Caki2 (cell line): ENCODE results near the gene SPAG7. TPM values are rescaled to one million over a fixed set of nuclear protein-coding genes. Genes with fewer than 3 reads are reported as not detected.

ENCODE experiments used
- DNase-seq: peaks from one replicate; pipeline ENCODE4 v3.0.0-alpha.2; 2015; ENCODE audit warnings: low read depth
- in situ Hi-C: cut with HindIII; loops from 2 replicates; pipeline ENCODE4 v1.10.0; 2016; ENCODE audit warnings: low sequenced_read_pairs, low pct_unique_long_range_greater_than_20kb, mixed read lengths
- total RNA-seq: library from RNA; depleted of rRNA; stranded (reverse); fragments of >200 nt; shearing (Covaris generic); gene quantifications from 2 replicates; pipeline ENCODE4 v1.2.3, GENCODE V29; 2014; ENCODE audit warnings: low replicate concordance

The SPAG7 gene
- total RNA-seq, 1 experiment from 2014 or later: 23.1 TPM

DNA sequence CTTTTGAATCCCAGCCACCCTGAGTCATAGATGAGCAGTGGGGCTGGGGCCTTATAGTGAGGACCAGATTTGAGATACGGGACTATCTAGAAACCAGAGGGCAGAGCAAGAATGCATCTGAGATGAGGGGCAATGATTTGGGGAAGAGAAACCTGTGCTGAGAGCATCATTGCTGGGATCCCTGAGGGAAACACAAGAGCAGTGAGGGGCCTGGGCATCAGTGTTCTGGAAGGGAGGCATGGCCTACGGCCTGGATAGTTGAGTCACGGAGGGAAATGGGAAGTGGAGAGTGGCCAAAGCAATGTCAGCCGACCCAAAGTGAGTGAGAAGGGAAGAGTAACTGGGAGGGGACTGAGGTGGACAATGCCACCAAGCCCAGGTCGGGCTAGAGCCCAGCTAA, 14.7 kb upstream of the SPAG7 start:
- no peak for DNase-seq
- in situ Hi-C loops: no loop called here

DNA sequence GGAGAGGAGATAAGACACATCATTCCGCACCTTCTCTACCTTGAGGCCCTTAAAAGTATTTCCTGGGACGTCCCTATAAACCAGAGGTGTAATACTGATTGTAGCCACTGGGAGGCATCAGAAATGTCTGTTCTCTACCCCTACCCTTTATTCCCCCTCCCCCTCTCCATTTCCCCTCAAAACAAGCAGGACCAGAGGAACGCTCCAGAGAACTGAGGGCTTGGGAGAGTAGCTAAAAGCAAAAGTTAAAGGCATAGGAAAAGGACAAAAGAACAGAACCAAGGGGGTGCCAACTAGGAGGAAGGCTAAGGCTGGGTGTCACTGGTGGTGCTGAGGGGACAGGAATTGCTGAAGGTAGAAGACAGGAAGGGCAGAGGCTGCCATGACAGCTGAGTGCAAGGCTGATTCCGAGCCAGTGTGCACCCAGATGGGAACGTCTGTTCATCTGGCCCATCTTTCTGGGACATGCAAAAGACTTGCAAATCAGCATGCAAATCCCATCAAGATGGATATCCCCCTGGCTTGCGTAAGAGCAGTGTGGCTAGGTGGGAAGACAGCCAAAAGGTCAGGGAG, 13.1 kb upstream of the SPAG7 start:
- no peak for DNase-seq
- in situ Hi-C loops: no loop called here

GRCh38 chr17:4978726-4979125, 11.1 kb upstream of the SPAG7 start:
- no peak for DNase-seq
- in situ Hi-C loops: no loop called here

DNA sequence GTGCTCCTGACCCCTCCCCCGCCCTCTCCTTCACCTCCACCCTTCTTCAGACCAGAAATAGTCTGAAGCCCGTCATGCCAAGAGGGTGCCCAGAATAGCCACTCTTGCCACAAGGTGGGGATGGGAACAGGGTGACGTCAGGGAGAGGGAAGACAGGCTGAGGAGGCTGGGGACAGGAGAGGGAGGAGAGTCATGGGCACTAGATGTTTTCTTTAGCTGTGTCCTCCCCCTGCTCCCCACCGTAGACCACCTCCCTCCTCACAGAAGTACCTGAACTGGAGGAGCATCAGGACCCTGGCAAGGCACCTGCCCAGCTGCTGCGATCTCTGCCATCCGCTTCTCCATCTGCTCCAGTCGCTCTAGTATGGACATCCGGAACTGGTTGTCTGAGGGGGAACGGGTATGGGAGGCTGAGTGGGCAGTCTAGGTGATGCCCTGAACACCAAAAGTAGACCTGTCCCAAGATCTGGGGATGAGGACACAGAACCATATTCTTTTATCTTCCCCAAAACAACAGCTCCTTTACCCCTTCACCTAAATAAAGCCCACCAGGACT, 6.6 kb upstream of the SPAG7 start:
- DNase-seq: no peak
- in situ Hi-C loops: no loop called here

GRCh38 chr17:4973256-4974114, 5.9 kb upstream of the SPAG7 start:
- DNase-seq: no peak
- in situ Hi-C loops: no loop called here

DNA sequence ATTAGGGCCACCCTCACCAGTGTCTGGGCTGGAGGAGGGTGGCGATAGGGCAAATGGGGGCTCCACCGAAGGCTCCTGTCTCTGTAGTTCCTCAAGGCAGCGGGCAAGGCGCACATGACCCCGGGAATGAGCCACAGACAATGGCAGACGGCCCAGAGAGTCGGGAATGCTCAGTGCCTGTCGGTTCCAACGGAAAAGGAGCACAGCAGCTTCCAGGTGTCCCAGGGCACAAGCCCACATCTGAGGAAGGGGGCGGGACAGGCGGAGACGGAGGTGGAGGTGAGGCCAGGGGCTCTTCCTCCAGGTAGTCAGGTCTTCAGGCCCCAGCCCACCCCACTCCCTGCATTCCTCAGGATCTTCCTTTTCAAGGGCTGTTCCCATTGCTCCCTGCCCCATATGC, 5.1 kb upstream of the SPAG7 start:
- in situ Hi-C loops: no loop called here
- DNase-seq: no peak

DNA sequence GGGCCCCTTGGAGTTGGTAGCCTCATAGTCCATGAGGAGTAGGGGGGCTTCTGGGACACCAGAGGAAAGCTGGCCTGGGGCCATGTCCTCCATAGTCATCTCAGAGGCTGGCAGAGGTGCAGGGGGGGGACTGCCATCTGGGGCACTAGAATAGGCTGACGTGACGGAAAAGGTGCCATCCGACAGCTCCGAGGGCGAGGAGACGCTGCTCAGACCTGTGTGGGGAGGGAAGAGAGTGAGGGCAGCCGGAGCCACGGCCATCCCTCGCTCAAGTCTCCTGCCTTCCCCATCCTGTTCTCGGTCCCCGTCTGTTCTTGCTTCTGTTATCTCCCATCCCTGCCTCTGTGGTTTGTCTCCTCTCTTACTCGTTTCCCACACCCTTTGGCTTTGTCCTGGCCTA, 4.7 kb upstream of the SPAG7 start:
- no peak for DNase-seq
- in situ Hi-C loops: no loop called here

- no peak for DNase-seq
- in situ Hi-C loops: no loop called here
Observed at GRCh38 chr17:4971826-4972225, 4.2 kb upstream of the SPAG7 start.

DNA sequence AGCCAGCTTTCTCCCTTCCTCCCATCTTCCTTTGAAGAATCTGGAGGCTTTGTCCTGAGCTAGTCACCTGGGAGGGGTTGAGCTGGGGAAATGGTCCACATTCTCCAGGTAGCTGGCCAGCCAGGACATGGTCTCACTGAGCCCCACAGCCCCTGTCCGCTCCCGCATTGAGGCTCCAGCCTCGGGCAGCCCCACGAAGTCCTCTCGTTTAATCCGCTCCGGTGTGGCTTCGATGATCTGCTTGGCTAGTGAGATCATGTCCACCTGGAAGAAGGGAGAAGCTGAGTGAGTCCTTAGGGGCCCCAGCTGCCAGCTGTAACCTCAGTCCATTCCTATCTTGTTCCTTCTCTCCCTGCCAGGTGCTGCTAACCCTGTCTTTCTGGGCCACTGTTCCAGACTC, 2.7 kb upstream of the SPAG7 start:
- in situ Hi-C loops: no loop called here
- no peak for DNase-seq

GRCh38 chr17:4969551-4970173, 2.0 kb upstream of the SPAG7 start:
- in situ Hi-C loops: no loop called here
- DNase-seq: no peak

GRCh38 chr17:4969047-4969550, 1.5 kb upstream of the SPAG7 start:
- in situ Hi-C loops: no loop called here
- peak; percentile 72 for DNase-seq

DNA sequence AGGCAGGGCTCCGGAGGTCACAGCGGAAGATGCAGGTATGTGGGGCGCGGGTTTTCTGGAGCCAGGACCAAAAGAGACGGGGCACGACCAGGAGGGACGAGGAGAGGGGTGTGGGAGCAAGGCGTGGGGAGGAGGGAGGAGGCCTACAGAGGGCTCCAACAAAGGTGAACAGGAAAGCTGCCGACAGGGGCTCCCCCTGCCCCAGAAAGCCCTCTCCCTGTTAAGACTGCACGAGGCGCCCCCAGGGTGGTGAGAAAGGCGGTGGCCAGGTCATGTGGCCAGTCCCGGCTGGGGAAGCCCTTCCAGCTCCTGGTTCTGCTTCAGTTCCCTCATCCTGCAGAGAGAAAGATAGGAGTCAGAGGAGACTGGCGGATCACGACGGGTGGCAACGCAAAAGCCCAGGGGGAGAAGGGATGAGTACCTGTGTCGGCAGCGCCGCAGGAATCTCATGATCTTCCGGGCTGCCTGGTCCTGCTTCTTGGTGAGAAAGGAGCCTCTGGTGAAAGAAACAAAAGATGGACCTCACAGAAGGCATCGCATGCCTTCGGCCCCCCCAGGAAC, 949 bp upstream of the SPAG7 start:
- peak; percentile 77 for DNase-seq
- in situ Hi-C loops: no loop called here

GRCh38 chr17:4966844-4967538, 626 bp downstream of the SPAG7 start:
- in situ Hi-C loops: no loop called here
- peak; percentile 99 for DNase-seq

DNA sequence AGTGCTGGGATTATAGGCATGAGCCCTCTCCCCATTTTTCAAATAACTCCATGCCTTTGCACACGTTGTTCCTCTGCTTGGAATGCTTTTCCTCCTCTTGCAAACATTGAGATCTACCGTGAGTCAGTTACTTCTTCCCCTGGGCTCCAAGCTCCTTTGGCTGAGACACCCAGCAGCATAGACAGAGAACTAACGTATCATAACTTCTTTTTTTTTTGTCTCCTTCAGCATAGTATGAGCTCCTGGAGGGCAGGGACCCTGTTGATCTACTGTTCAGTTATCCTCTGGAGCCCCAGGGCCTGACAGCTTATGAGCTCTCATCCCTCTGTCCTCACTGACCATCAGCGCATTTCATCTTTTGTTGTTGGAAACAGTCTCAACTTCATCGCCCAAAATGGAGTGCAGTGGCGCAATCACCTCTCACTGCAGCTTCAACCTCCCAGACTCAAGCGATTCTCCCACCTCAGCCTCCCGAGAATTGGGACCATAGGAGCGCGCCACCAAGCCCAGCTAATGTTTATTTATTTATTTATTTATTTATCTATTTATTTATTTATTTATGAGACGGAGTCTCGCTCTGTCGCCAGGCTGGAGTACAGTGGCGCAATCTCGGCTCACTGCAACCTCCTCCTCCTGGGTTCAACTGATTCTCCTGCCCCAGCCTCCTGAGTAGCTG, 2.2 kb downstream of the SPAG7 start:
- in situ Hi-C loops: no loop called here
- no peak for DNase-seq

- peak; percentile 48 for DNase-seq
- in situ Hi-C loops: no loop called here
Observed at GRCh38 chr17:4960279-4960922, 7.2 kb downstream of the SPAG7 start.

GRCh38 chr17:4959261-4959965, 8.2 kb downstream of the SPAG7 start:
- in situ Hi-C loops: no loop called here
- DNase-seq: no peak

- DNase-seq: no peak
- in situ Hi-C loops: no loop called here
Observed at GRCh38 chr17:4958102-4958501, 9.5 kb downstream of the SPAG7 start.
